Activated T-cell treated with anti-CD3 and anti-CD28 coated beads, Interleukin-2, amount 50 U/mL, for 24 hours (primary cell): ENCODE measurements around the gene POP4.

Experiments used
- DNase-seq: peaks from one replicate; pipeline ENCODE4 v3.0.0-alpha.2; 2020
- H3K27ac Mint-ChIP-seq: 2 replicates; pipeline ENCODE4 v1.8.0; 2020; ENCODE audit warnings: mild to moderate bottlenecking, mixed read lengths
- H3K27me3 Mint-ChIP-seq: 2 replicates; pipeline ENCODE4 v1.8.0; 2020; ENCODE audit warnings: mixed read lengths
- H3K36me3 Mint-ChIP-seq: 2 replicates; pipeline ENCODE4 v1.8.0; 2020; ENCODE audit warnings: low read depth, mixed read lengths
- H3K4me1 Mint-ChIP-seq: 2 replicates; pipeline ENCODE4 v1.8.0; 2020; ENCODE audit warnings: low read depth, mixed read lengths
- H3K4me3 Mint-ChIP-seq: 2 replicates; pipeline ENCODE4 v1.8.0; 2020; ENCODE audit warnings: mild to moderate bottlenecking, moderate library complexity, mixed read lengths
- H3K9me3 Mint-ChIP-seq: 2 replicates; pipeline ENCODE4 v1.8.0; 2020; ENCODE audit warnings: mixed read lengths

The POP4 gene

DNA sequence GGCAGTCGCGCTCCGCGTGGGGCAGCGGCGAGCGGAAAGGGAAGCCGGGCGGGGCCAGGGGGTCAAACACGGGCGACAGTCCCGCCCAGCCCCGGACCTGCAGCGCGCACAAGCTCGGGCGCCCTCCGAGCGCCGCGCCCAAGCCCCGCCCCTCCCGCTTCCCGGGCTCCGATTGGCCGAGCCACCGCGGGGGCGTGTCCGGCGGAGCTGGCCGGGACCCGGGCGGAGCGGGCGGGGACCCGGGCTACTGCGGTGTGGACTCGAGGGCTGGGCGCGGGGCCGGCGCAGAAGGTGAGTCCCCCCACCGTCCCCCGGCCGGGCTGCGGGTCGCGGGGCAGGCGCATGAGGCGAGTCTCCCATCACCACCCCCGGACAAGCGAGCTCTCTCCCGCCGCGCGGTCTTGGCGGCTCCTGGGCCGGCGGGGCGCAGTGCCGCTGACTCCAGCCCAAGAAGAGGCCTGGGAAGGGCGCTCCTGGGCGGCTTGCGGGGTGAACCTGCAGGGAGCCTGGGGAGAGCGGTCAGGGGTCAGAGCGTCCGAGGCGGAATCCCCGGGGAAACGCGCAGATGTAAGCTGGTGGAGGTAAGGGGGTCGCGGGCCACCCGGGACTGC lies 59.2 kb downstream of the POP4 start, which contains the start of gene PLEKHF1:
Gene PLEKHF1 (plus strand): TSS at position 247 of the 611 bp plus-strand sequence. CDS start 8,379 bp downstream, outside the sequence.
- Mint-ChIP-seq H3K27ac (peak within 1 kb of the TSS; percentile 95), H3K4me1 (peaks cover 75% of the 10 kb centered on the region), H3K9me3 (no peaks in the 10 kb centered on the region), H3K36me3 (peaks cover 40% of the 10 kb centered on the region), H3K4me3 (peak within 1 kb of the TSS; percentile 83), H3K27me3 (no peaks in the 10 kb centered on the region)
- peak; percentile 92 for DNase-seq

DNA sequence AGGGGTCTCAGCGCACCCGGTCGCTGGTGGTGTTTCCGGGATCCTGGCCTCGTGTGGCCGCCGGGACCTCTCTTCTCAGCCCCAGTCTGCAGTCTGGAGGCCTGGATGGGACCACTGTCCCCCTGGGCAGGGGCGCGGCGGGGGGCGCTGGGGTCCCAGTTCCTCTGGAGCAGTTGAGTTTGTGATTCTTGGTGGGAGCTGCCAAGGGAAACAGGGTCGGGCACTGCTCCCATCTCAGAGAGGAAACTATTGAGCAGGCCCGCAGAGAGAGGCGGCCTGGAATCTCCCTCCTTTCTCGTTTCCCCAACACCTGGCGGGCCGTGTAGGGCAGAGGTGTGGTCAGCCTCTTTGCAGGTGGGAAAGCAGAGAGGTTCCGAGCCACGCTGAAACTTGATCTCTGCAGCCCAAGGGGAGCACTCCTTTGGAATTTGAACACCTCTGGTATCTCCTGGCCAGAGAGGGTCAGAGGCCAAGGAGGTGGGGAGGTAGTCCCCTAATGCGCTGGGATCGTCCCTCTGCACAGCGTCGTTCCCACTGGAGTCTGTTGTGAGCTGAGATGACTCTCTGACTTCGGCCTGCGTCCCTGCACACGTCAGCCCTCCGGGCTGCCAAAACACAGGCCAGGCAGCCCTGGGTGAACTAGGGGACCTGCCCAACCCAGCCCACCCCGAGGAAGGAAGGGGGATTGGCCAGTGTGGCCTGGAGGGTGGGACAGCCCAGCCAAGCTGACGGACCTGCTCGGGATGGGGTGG lies 59.9 kb downstream of the POP4 start:
- H3K4me3 Mint-ChIP-seq = peak overlapping the region; percentile 83
- peaks cover 46% of the 10 kb centered on the region for H3K36me3 Mint-ChIP-seq
- no peaks in the 10 kb centered on the region for H3K9me3 Mint-ChIP-seq
- peaks cover 76% of the 10 kb centered on the region for H3K4me1 Mint-ChIP-seq
- DNase-seq = peak; percentile 53
- H3K27me3 Mint-ChIP-seq = no peaks in the 10 kb centered on the region
- peak overlapping the region; percentile 95 for H3K27ac Mint-ChIP-seq
